ENCODE measurements around the gene KMT2C.

The KMT2C gene

GRCh38 chr7:152105205-152105604 is 330.6 kb downstream of the KMT2C start:
- DNase-seq (ENCODE audit: low read depth): no peak

- DNase-seq (ENCODE audit: low read depth): no peak
Measured at GRCh38 chr7:152103691-152104090, 332.1 kb downstream of the KMT2C start.

- no peak for DNase-seq (ENCODE audit: low read depth)
Measured at GRCh38 chr7:152103066-152103465, 332.7 kb downstream of the KMT2C start.

GRCh38 chr7:152097330-152097729 is 338.5 kb downstream of the KMT2C start:
- DNase-seq (ENCODE audit: low read depth): no peak

- no peak for DNase-seq (ENCODE audit: low read depth)
Measured at GRCh38 chr7:152095771-152096170, 340.0 kb downstream of the KMT2C start.

GRCh38 chr7:152093717-152094116 is 342.1 kb downstream of the KMT2C start:
- no peak for DNase-seq (ENCODE audit: low read depth)

GRCh38 chr7:152090747-152091146 is 345.1 kb downstream of the KMT2C start:
- no peak for DNase-seq (ENCODE audit: low read depth)

- DNase-seq (ENCODE audit: low read depth): no peak
Measured at GRCh38 chr7:152089183-152089582, 346.6 kb downstream of the KMT2C start.

GRCh38 chr7:152086513-152086912 is 349.3 kb downstream of the KMT2C start:
- no peak for DNase-seq (ENCODE audit: low read depth)

- no peak for DNase-seq (ENCODE audit: low read depth)
Measured at GRCh38 chr7:152085131-152085530, 350.7 kb downstream of the KMT2C start.

Data from stimulated activated CD8-positive, alpha-beta memory T cell treated with anti-CD3 and anti-CD28 coated beads, Interleukin-12 subunit alpha, Interleukin-12 subunit beta, amount 100 ng/mL, for 1 hour (primary cell).